Calu3 (cell line): ENCODE data around the gene GDPD3. TPM values are rescaled to one million over a fixed set of nuclear protein-coding genes. Genes with fewer than 3 reads are reported as not detected.

ENCODE experiments used
- BruUV-seq: library from RNA; stranded (reverse); fragments of 400-500 nt; replicated peaks from 2 replicates; lab custom pipeline; 2021; lab: Mats Ljungman, UMichigan
- CTCF ChIA-PET: fragments of 300-600 bp; sonication (Branson Sonifier 250); formaldehyde crosslinking; loops from one replicate; lab custom pipeline; 2022; ENCODE audit warnings: antibody characterized with exemption; lab: Charles Lee
- DNase-seq: peaks from one replicate; pipeline ENCODE4 v3.0.0; 2022
- H3K27ac Mint-ChIP-seq: one replicate; pipeline ENCODE4 v1.8.0; 2022; ENCODE audit warnings: mixed read lengths; ENCODE audit not compliant: unreplicated experiment
- H3K27me3 Mint-ChIP-seq: one replicate; pipeline ENCODE4 v1.8.0; 2022; ENCODE audit warnings: mixed read lengths; ENCODE audit not compliant: unreplicated experiment
- H3K36me3 Mint-ChIP-seq: one replicate; pipeline ENCODE4 v1.8.0; 2022; ENCODE audit warnings: mild to moderate bottlenecking, moderate library complexity, mixed read lengths; ENCODE audit not compliant: insufficient read depth, unreplicated experiment
- H3K4me1 Mint-ChIP-seq: one replicate; pipeline ENCODE4 v1.8.0; 2022; ENCODE audit warnings: mild to moderate bottlenecking, low read depth, mixed read lengths; ENCODE audit not compliant: unreplicated experiment
- H3K4me3 Mint-ChIP-seq: one replicate; pipeline ENCODE4 v1.8.0; 2022; ENCODE audit warnings: mild to moderate bottlenecking, low read depth, moderate library complexity, mixed read lengths; ENCODE audit not compliant: unreplicated experiment
- H3K9me3 Mint-ChIP-seq: one replicate; pipeline ENCODE4 v1.8.0; 2022; ENCODE audit warnings: low read depth, mixed read lengths; ENCODE audit not compliant: unreplicated experiment
- CTCF ChIP-seq: fragments of 200-600 bp; IDR thresholded peaks from one replicate; pipeline ENCODE4 v1.8.0; 2022; ENCODE audit warnings: antibody characterized with exemption; ENCODE audit not compliant: unreplicated experiment
- intact Hi-C: fragments of 100-400 bp; cut with micrococcal nuclease; formaldehyde crosslinking; loops from one replicate; pipeline ENCODE4 v1.10.0; 2022; ENCODE audit not compliant: unreplicated experiment
- total RNA-seq: library from RNA; stranded (reverse); gene quantifications from 2 replicates; pipeline ENCODE4 v1.2.3, GENCODE V29; 2022

GDPD3 gene
- total RNA-seq, 1 experiment from 2014 or later, result 7.8 TPM

GRCh38 chr16:30141750-30142149 is 28.4 kb upstream of the GDPD3 start:
- Mint-ChIP-seq H3K36me3 (no peaks in the 10 kb centered on the region), H3K4me1 (peaks cover 8% of the 10 kb centered on the region), H3K27me3 (no peaks in the 10 kb centered on the region), H3K4me3 (no peak overlapping the region), H3K27ac (no peak overlapping the region), H3K9me3 (no peaks in the 10 kb centered on the region)
- DNase-seq, result no peak
- CTCF ChIA-PET, result no interaction called here
- no peak for TF ChIP-seq CTCF
- no TSS peak for BruUV-seq
- intact Hi-C loops, result no loop called here

GRCh38 chr16:30139583-30140481 is 26.5 kb upstream of the GDPD3 start:
- CTCF ChIA-PET, result no interaction called here
- intact Hi-C loops, result no loop called here
- no TSS peak for BruUV-seq
- no peak for TF ChIP-seq CTCF
- H3K36me3 Mint-ChIP-seq, result no peaks in the 10 kb centered on the region
- H3K27me3 Mint-ChIP-seq, result no peaks in the 10 kb centered on the region
- no peak for DNase-seq
- H3K27ac Mint-ChIP-seq, result no peak overlapping the region
- peaks cover 8% of the 10 kb centered on the region for H3K4me1 Mint-ChIP-seq
- no peaks in the 10 kb centered on the region for H3K9me3 Mint-ChIP-seq
- no peak overlapping the region for H3K4me3 Mint-ChIP-seq

GRCh38 chr16:30137897-30138296 is 24.6 kb upstream of the GDPD3 start:
- Mint-ChIP-seq H3K36me3 (no peaks in the 10 kb centered on the region), H3K27me3 (no peaks in the 10 kb centered on the region), H3K4me1 (peaks cover 8% of the 10 kb centered on the region), H3K4me3 (no peak overlapping the region), H3K27ac (no peak overlapping the region), H3K9me3 (peaks cover 3% of the 10 kb centered on the region)
- TF ChIP-seq CTCF, result no peak
- intact Hi-C loops, result no loop called here
- CTCF ChIA-PET, result no interaction called here
- DNase-seq, result no peak
- no TSS peak for BruUV-seq

- Mint-ChIP-seq H3K27me3 (no peaks in the 10 kb centered on the region), H3K27ac (no peak overlapping the region), H3K4me1 (peaks cover 8% of the 10 kb centered on the region), H3K4me3 (no peak overlapping the region), H3K36me3 (no peaks in the 10 kb centered on the region), H3K9me3 (peaks cover 3% of the 10 kb centered on the region)
- DNase-seq, result no peak
- intact Hi-C loops, result no loop called here
- no TSS peak for BruUV-seq
- CTCF ChIA-PET, result no interaction called here
- TF ChIP-seq CTCF, result no peak
Measured at GRCh38 chr16:30136971-30137605, 23.8 kb upstream of the GDPD3 start.
